ENCODE results near the gene ISCU. TPM values are rescaled to one million over a fixed set of nuclear protein-coding genes. Genes with fewer than 3 reads are reported as not detected.
A peak's percentile ranks its signal among the peaks of the same experiment; 100 is the strongest.

Gene ISCU
- total and polyA plus RNA-seq, 4 experiments from 2014 or later, result 182 to 316 (median 231) TPM

DNA sequence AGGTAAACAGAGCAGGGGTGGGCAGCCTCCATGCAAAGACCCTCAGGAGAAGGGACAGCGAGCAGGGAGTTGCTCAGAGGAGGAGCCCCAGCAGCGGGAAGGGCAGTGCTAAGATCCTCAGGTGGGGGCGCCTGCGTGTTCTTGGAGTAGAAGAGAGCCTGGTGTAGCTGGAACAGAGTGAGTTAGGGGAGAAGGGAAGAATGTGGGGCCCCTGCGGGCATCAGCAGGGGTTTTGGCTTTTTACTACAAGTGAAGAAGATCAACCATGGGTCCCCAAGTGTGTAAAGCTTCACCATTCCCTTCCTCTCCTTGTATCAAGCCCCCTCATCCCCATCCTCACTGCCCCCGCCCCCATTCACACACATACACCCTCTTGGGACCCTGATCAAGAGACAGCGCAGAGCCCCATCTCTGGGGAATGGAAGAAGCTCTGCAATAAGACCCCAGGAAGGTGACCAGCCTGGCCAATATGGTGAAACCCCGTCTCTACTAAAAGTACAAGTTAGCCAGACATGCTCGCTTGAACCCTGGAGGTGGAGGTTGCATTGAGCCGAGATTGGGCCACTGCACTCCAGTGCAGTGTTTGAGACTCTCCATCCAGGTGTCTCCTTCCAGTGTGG is 45.7 kb downstream of the ISCU start:
- ChIA-PET POLR2A (ENCODE audit: partially characterized antibody) (no interaction called here), CTCF (ENCODE audit: partially characterized antibody) (interaction anchor here (0.8 to 4.1 kb wide), 2 partner anchors 9 to 196 kb away, joined by 3 to 29 read pairs; no protein-coding TSS in a partner anchor)
- no peaks in the 10 kb centered on the region for H3K4me1 ChIP-seq (ENCODE audit: insufficient read depth, low read length)
- H3K9me3 ChIP-seq (ENCODE audit: control insufficient read depth in 1 of 2, low read length in 2 of 2), result no peaks in the 10 kb centered on the region
- Mint-ChIP-seq H3K4me3 (no peak overlapping the region), H3K9me3 (no peaks in the 10 kb centered on the region), H3K27ac (peak overlapping the region in 1 of 7 donors; percentile 53), H3K4me1 (peaks cover 4 to 10% (median 9%) of the 10 kb centered on the region in 4 donors), H3K27me3 (no peaks in the 10 kb centered on the region), H3K36me3 (no peaks in the 10 kb centered on the region)
- H3K27me3 ChIP-seq (ENCODE audit: insufficient read depth, low read length), result no peaks in the 10 kb centered on the region
- no peak overlapping the region for H3K4me3 ChIP-seq (ENCODE audit: low read length in 2 of 2)
- no peaks in the 10 kb centered on the region for H3K36me3 ChIP-seq (ENCODE audit: insufficient read depth, low read length)
- intact Hi-C loops (cut with micrococcal nuclease), result no loop called here
- no peak overlapping the region for H3K27ac ChIP-seq (ENCODE audit: low read depth, low read length)
- DNase-seq, result no peak

GRCh38 chr12:108608616-108609015 is 46.2 kb downstream of the ISCU start:
- Mint-ChIP-seq H3K4me3 (no peak overlapping the region), H3K36me3 (no peaks in the 10 kb centered on the region), H3K9me3 (no peaks in the 10 kb centered on the region), H3K27me3 (no peaks in the 10 kb centered on the region), H3K27ac (no peak overlapping the region), H3K4me1 (peaks cover 4 to 15% (median 10%) of the 10 kb centered on the region in 4 donors)
- H3K36me3 ChIP-seq (ENCODE audit: insufficient read depth, low read length), result no peaks in the 10 kb centered on the region
- no peak for DNase-seq
- ChIA-PET POLR2A (ENCODE audit: partially characterized antibody) (no interaction called here), CTCF (ENCODE audit: partially characterized antibody) (interaction anchor here (4.1 kb wide), 1 partner anchor 9 kb away, joined by 29 read pairs; no protein-coding TSS in a partner anchor)
- H3K4me1 ChIP-seq (ENCODE audit: insufficient read depth, low read length), result no peaks in the 10 kb centered on the region
- no peak overlapping the region for H3K4me3 ChIP-seq (ENCODE audit: low read length in 2 of 2)
- H3K27me3 ChIP-seq (ENCODE audit: insufficient read depth, low read length), result no peaks in the 10 kb centered on the region
- intact Hi-C loops (cut with micrococcal nuclease), result no loop called here
- H3K27ac ChIP-seq (ENCODE audit: low read depth, low read length), result no peak overlapping the region
- H3K9me3 ChIP-seq (ENCODE audit: control insufficient read depth in 1 of 2, low read length in 2 of 2), result no peaks in the 10 kb centered on the region

DNA sequence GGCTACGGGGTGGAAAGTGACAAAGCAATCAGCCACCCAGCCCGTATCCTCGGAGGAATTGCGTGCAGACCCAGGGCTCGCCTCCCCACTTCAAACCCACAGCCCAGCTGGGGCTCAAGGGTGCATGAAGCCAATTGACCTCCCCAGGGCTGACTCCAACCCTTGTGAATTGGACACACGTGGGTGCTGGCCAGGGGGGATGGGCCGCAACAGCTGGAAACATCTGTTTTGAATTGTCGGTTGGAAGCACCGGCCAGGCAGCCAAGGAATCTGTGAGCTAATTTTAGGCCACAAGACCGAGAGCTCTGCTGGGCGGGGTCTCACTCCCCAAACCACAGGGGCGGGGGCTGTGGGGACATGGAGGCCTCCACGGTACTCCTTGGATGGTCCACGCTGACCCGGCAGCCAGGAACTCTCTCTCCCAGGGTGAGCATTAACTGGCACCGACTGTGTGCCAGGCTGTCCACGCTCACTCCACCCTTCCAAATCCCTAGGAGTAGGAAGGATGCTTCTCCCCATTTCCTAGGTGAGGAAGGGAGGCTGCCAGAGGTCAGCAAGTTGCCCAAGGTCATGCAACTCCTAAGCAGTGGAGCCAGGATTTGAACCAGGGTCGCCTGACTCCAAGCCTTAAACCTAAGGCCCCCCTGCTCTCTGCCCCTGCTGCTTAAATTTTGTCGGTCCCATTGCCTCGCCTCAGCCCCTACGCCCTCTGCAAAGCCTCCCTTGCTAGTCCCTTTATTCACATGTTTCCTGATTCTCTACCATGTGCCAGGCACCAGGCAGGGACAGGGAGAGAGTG is 47.3 kb downstream of the ISCU start:
- CTCF ChIA-PET (ENCODE audit: partially characterized antibody), result interaction anchor here (0.9 to 13.8 kb wide), 5 partner anchors 8 to 341 kb away, joined by 3 to 463 read pairs (median 29); partner anchors contain the start of gene SELPLG
- H3K9me3 ChIP-seq (ENCODE audit: control insufficient read depth in 1 of 2, low read length in 2 of 2), result no peaks in the 10 kb centered on the region
- Mint-ChIP-seq H3K36me3 (peaks cover 0 to 6% of the 10 kb centered on the region in 2 donors), H3K27ac (peak overlapping the region in 1 of 7 donors; percentile 56), H3K4me3 (no peak overlapping the region), H3K4me1 (peaks cover 4 to 20% (median 15%) of the 10 kb centered on the region in 4 donors), H3K27me3 (no peaks in the 10 kb centered on the region), H3K9me3 (no peaks in the 10 kb centered on the region)
- no peaks in the 10 kb centered on the region for H3K36me3 ChIP-seq (ENCODE audit: insufficient read depth, low read length)
- intact Hi-C loops (cut with micrococcal nuclease), result loop anchor here (5.0 kb wide), 1 partner anchor 38 kb away; no protein-coding TSS in a partner anchor
- H3K27me3 ChIP-seq (ENCODE audit: insufficient read depth, low read length), result no peaks in the 10 kb centered on the region
- DNase-seq, result no peak
- H3K27ac ChIP-seq (ENCODE audit: low read depth, low read length), result no peak overlapping the region
- no peaks in the 10 kb centered on the region for H3K4me1 ChIP-seq (ENCODE audit: insufficient read depth, low read length)
- POLR2A ChIA-PET (ENCODE audit: partially characterized antibody), result no interaction called here
- H3K4me3 ChIP-seq (ENCODE audit: low read length in 2 of 2), result no peak overlapping the region

DNA sequence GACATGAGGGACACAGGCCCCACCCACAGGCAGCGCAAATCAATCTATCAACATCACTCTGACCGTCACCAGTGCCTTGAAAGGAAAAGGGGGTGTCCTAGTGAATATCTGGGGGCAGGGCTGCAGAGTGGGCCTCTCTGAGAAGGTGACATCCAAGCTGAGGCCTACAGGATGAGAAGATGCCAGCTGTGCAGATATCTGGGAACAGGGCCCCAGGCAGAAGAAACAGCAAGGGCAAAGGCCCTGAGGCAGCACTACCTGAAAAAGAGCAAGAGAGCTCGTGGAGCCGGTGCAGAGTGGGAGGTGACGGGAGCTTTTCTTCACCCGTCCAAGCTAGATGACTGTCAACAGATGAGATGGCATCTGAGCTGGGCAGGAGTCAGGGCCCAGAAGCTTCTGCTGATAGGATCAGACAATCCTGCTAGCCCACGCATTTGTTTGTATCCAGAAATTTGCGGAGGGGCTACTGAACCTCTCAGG is 48.0 kb downstream of the ISCU start:
- Mint-ChIP-seq H3K27me3 (no peaks in the 10 kb centered on the region), H3K9me3 (no peaks in the 10 kb centered on the region), H3K4me3 (no peak overlapping the region), H3K36me3 (peaks cover 2 to 10% of the 10 kb centered on the region in 2 donors), H3K27ac (peak overlapping the region in 1 of 7 donors; percentile 56), H3K4me1 (peaks cover 4 to 20% (median 16%) of the 10 kb centered on the region in 4 donors)
- Histone ChIP-seq H3K4me3 (ENCODE audit: low read length in 2 of 2) (no peak overlapping the region), H3K9me3 (ENCODE audit: control insufficient read depth in 1 of 2, low read length in 2 of 2) (no peaks in the 10 kb centered on the region), H3K27ac (ENCODE audit: low read depth, low read length) (no peak overlapping the region), H3K4me1 (ENCODE audit: insufficient read depth, low read length) (no peaks in the 10 kb centered on the region), H3K36me3 (ENCODE audit: insufficient read depth, low read length) (no peaks in the 10 kb centered on the region), H3K27me3 (ENCODE audit: insufficient read depth, low read length) (no peaks in the 10 kb centered on the region)
- intact Hi-C loops (cut with micrococcal nuclease), result loop anchor here (5.0 kb wide), 1 partner anchor 37 kb away; no protein-coding TSS in a partner anchor
- ChIA-PET POLR2A (ENCODE audit: partially characterized antibody) (interaction anchor here (0.6 to 1.4 kb wide), 2 partner anchors 48 to 229 kb away, joined by 3 to 4 read pairs; partner anchors contain the start of gene ISCU), CTCF (ENCODE audit: partially characterized antibody) (interaction anchor here (0.6 to 13.8 kb wide), 6 partner anchors 23 to 341 kb away, joined by 3 to 463 read pairs (median 10); partner anchors contain the start of gene SELPLG)
- DNase-seq, result no peak

DNA sequence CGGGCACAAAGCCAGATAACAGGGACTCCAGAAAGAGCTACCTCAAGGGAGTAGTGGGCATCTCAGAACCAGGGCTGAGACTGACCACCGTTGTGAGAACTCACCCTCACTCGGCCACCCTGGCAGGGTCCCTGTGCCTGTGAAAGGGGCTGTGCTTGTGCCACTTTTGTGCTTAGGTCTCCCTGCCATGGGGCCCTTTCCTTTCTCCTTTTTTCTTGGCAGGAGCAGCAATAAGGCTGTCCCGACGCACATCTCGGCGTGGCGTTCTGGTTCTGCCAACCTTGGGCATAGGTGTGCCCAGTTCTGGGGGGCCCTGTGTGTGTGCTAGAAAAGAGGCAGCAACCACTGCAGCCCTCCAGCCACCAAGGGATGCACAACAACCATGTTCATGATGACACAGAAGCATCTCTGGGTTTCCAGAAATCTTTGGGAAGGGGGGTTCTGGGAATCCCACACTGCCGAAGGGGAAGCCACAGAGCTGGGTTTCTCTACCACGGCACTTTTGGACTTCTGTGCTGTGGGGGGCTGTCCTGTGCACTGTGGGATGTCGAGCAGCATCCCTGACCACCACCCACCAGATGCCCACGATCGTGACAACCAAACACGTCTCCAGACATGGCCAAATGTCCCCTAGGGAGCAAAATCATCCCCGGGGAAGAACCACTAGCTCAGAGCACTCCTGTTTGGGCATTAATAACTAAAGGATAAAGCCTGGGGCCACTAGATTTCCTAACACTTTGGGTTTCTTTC is 48.6 kb downstream of the ISCU start:
- H3K4me3 ChIP-seq (ENCODE audit: low read length in 2 of 2), result no peak overlapping the region
- no peak overlapping the region for H3K27ac ChIP-seq (ENCODE audit: low read depth, low read length)
- POLR2A ChIA-PET (ENCODE audit: partially characterized antibody), result interaction anchor here (0.6 to 1.4 kb wide), 2 partner anchors 49 to 228 kb away, joined by 3 to 4 read pairs; partner anchors contain the start of gene ISCU
- intact Hi-C loops (cut with micrococcal nuclease), result loop anchor here (5.0 kb wide), 1 partner anchor 36 kb away; no protein-coding TSS in a partner anchor
- no peaks in the 10 kb centered on the region for H3K27me3 ChIP-seq (ENCODE audit: insufficient read depth, low read length)
- Mint-ChIP-seq H3K36me3 (peaks cover 2 to 13% of the 10 kb centered on the region in 2 donors), H3K4me3 (no peak overlapping the region), H3K27ac (peak overlapping the region in 1 of 7 donors; percentile 30), H3K9me3 (peaks cover 0 to 5% (median 0%) of the 10 kb centered on the region in 8 donors), H3K4me1 (peaks cover 7 to 20% (median 17%) of the 10 kb centered on the region in 4 donors), H3K27me3 (no peaks in the 10 kb centered on the region)
- H3K4me1 ChIP-seq (ENCODE audit: insufficient read depth, low read length), result no peaks in the 10 kb centered on the region
- DNase-seq, result no peak
- no peaks in the 10 kb centered on the region for H3K9me3 ChIP-seq (ENCODE audit: control insufficient read depth in 1 of 2, low read length in 2 of 2)
- CTCF ChIA-PET (ENCODE audit: partially characterized antibody), result interaction anchor here (0.6 to 13.8 kb wide), 10 partner anchors 23 to 340 kb away, joined by 3 to 463 read pairs (median 4); partner anchors contain the start of gene SELPLG
- H3K36me3 ChIP-seq (ENCODE audit: insufficient read depth, low read length), result no peaks in the 10 kb centered on the region

DNA sequence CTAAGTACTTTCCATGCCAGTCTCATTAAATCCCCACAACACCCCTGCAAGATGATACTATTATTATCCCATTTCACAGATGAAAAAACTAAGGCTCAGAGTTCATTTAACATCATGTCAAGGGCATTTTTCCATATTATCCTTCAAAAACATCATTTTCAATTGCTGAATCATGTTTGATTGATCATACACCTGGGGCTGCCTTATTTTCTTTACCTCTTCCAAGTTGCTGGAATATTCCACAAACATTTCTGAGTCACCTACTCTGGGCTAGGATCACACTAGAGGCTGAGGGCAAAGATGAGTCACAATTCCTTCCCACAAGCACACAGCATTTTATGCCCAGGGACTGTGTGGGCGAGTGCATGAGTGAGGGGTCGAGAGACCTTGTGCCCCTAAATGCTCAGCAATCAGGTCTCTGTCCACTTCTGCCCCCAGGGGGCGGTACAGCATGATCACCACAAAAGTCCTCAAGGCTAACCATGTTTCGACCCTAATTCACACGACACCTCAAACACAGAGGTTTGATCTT is 49.6 kb downstream of the ISCU start:
- Mint-ChIP-seq H3K27me3 (no peaks in the 10 kb centered on the region), H3K36me3 (peaks cover 10 to 19% of the 10 kb centered on the region in 2 donors), H3K4me3 (no peak overlapping the region), H3K9me3 (peaks cover 0 to 11% (median 1%) of the 10 kb centered on the region in 8 donors), H3K4me1 (peaks cover 16 to 29% (median 26%) of the 10 kb centered on the region in 4 donors), H3K27ac (peak overlapping the region in 3 of 7 donors; percentile 23 to 75 (median 53))
- intact Hi-C loops (cut with micrococcal nuclease), result loop anchor here (1.0 to 5.0 kb wide), 3 partner anchors 35 to 339 kb away; no protein-coding TSS in a partner anchor
- POLR2A ChIA-PET (ENCODE audit: partially characterized antibody), result interaction anchor here (0.9 to 1.4 kb wide), 4 partner anchors 16 to 50 kb away, joined by 3 to 7 read pairs (median 4); partner anchors contain the start of genes ISCU and SELPLG
- no peak overlapping the region for H3K27ac ChIP-seq (ENCODE audit: low read depth, low read length)
- peak; percentile 45 to 65 (median 51) for DNase-seq
- H3K27me3 ChIP-seq (ENCODE audit: insufficient read depth, low read length), result no peaks in the 10 kb centered on the region
- H3K9me3 ChIP-seq (ENCODE audit: control insufficient read depth in 1 of 2, low read length in 2 of 2), result no peaks in the 10 kb centered on the region
- no peak overlapping the region for H3K4me3 ChIP-seq (ENCODE audit: low read length in 2 of 2)
- CTCF ChIA-PET (ENCODE audit: partially characterized antibody), result interaction anchor here (0.9 to 13.8 kb wide), 12 partner anchors 22 to 192 kb away, joined by 3 to 463 read pairs (median 8); partner anchors contain the start of genes ISCU, SART3 and SELPLG
- peaks cover 7% of the 10 kb centered on the region for H3K4me1 ChIP-seq (ENCODE audit: insufficient read depth, low read length)
- no peaks in the 10 kb centered on the region for H3K36me3 ChIP-seq (ENCODE audit: insufficient read depth, low read length)
